IPS-NIHi7 (cell line): Measurements from ENCODE around the gene ZHX3.

Experiments used
- DNase-seq: peaks from one replicate; pipeline ENCODE4 v3.0.0; 2012; ENCODE audit warnings: mixed read lengths; ENCODE audit errors: extremely low spot score

The ZHX3 gene

GRCh38 chr20:41191562-41192500 lies 125.7 kb downstream of the ZHX3 start:
- no peak for DNase-seq

- DNase-seq = no peak
Observed at GRCh38 chr20:41187668-41188067, 129.9 kb downstream of the ZHX3 start.

GRCh38 chr20:41185013-41185757 lies 132.3 kb downstream of the ZHX3 start:
- no peak for DNase-seq

GRCh38 chr20:41183831-41184230 lies 133.7 kb downstream of the ZHX3 start:
- no peak for DNase-seq

- no peak for DNase-seq
Observed at GRCh38 chr20:41183391-41183790, 134.1 kb downstream of the ZHX3 start.

GRCh38 chr20:41182296-41183212 lies 135.0 kb downstream of the ZHX3 start:
- DNase-seq = no peak

- no peak for DNase-seq
Observed at GRCh38 chr20:41181567-41181966, 136.0 kb downstream of the ZHX3 start.

- DNase-seq = no peak
Observed at GRCh38 chr20:41180599-41181333, 136.8 kb downstream of the ZHX3 start.

GRCh38 chr20:41179961-41180360 lies 137.6 kb downstream of the ZHX3 start:
- no peak for DNase-seq

- no peak for DNase-seq
Observed at GRCh38 chr20:41178904-41179432, 138.6 kb downstream of the ZHX3 start.

- DNase-seq = no peak
Observed at GRCh38 chr20:41178495-41178894, 139.0 kb downstream of the ZHX3 start.

GRCh38 chr20:41177636-41178035 lies 139.9 kb downstream of the ZHX3 start:
- no peak for DNase-seq

- DNase-seq = no peak
Observed at GRCh38 chr20:41176711-41177552, 140.6 kb downstream of the ZHX3 start.

GRCh38 chr20:41175727-41176330 lies 141.7 kb downstream of the ZHX3 start:
- no peak for DNase-seq

GRCh38 chr20:41175201-41175651 lies 142.3 kb downstream of the ZHX3 start:
- DNase-seq = no peak

GRCh38 chr20:41174782-41175181 lies 142.7 kb downstream of the ZHX3 start:
- DNase-seq = no peak

GRCh38 chr20:41174373-41174772 lies 143.2 kb downstream of the ZHX3 start:
- DNase-seq = no peak

- DNase-seq = no peak
Observed at GRCh38 chr20:41173791-41174341, 143.7 kb downstream of the ZHX3 start.

GRCh38 chr20:41173161-41173721 lies 144.3 kb downstream of the ZHX3 start:
- peak; percentile 89 for DNase-seq
